Ovary (tissue), 3 donors: ENCODE data around the gene ERC1.

Experiments used
- CTCF ChIP-seq, 3 donors: fragments of 450-650 bp in 2 of 3; fragments of 200-600 bp in 1 of 3; IDR thresholded peaks; one replicate each; pipeline versions ENCODE4 v1.5.1 to v1.8.0; 2016 to 2022; ENCODE audit warnings: antibody characterized with exemption in 3 of 3, mild to moderate bottlenecking in 1 of 3
- POLR2A ChIP-seq: fragments of 450-650 bp; IDR thresholded peaks from one replicate; pipeline ENCODE4 v1.6.1; 2017; ENCODE audit warnings: antibody characterized with exemption, mild to moderate bottlenecking, moderate library complexity
- donor health status: DM: no; HTN: no; CAD: no.

GRCh38 chr12:1222858-1223639 lies 232.0 kb downstream of the ERC1 start:
- no peak for TF ChIP-seq CTCF (IDR thresholded peaks at IDR 0.05)
- TF ChIP-seq POLR2A: no peak
